ENCODE measurements around the gene UBE2Z. TPM values are rescaled to one million over a fixed set of nuclear protein-coding genes. Genes with fewer than 3 reads are reported as not detected.

The UBE2Z gene
- total and polyA plus RNA-seq, 2 of the 13 experiments (the other 11 are each of a cell fraction or from before 2014, with no cell fraction given), result 63.2 to 122 TPM

GRCh38 chr17:48944515-48945260, 36.5 kb downstream of the UBE2Z start, which contains the start of gene SNF8 (continued):
- TF ChIP-seq ZBTB40 (IDR thresholded peaks at IDR 0.05) (peak; percentile 77), ZBTB40 (CRISPR knock-in tag; IDR thresholded peaks at IDR 0.05) (peak; percentile 92), HOXA9 (CRISPR knock-in tag; IDR thresholded peaks at IDR 0.05; ENCODE audit: borderline replicate concordance) (peak; percentile 24; the same call in 1 of the 2 replicates), NR2F2 (IDR thresholded peaks at IDR 0.05; ENCODE audit: borderline replicate concordance, low read depth) (no peak; the same call in 1 of the 2 replicates), MAFK (conservative IDR thresholded peaks at IDR 0.05 in 1 of 2, IDR thresholded peaks at IDR 0.05 in 1 of 2; ENCODE audit: low read length in 2 of 2) (no peak), SIN3A (IDR thresholded peaks at IDR 0.05; ENCODE audit: borderline replicate concordance, low read depth, low read length) (peak; percentile 78; the same call in 1 of the 2 replicates), JDP2 (CRISPR knock-in tag; IDR thresholded peaks at IDR 0.05; ENCODE audit: borderline replicate concordance) (no peak), NFKBIZ (CRISPR knock-in tag; IDR thresholded peaks at IDR 0.05) (peak; percentile 77; the same call in 1 of the 2 replicates), NFE2 (CRISPR knock-in tag; IDR thresholded peaks at IDR 0.05) (no peak; the same call in 1 of the 2 replicates), TERF1 (CRISPR knock-in tag; IDR thresholded peaks at IDR 0.05) (no peak), ZBTB10 (CRISPR knock-in tag; IDR thresholded peaks at IDR 0.05; ENCODE audit: borderline replicate concordance) (no peak), ZFAT (CRISPR knock-in tag; conservative IDR thresholded peaks at IDR 0.05) (peak; percentile 91; the same call in 1 of the 2 replicates), E2F2 (CRISPR knock-in tag; IDR thresholded peaks at IDR 0.05; ENCODE audit: borderline replicate concordance) (peak; percentile 79; the same call in 1 of the 2 replicates)

Data from HepG2 (cell line).